NCI-H526 treated with DMSO at 0.1 percent for 48 hours (cell line): Measurements from ENCODE around the gene ICE1.
"Not testable (repeated sequence)": the region's sequence is repeated elsewhere in the genome, so short reads cannot be mapped to it uniquely, and the experiment has no call there.

Source experiments
- DNase-seq: peaks from one replicate; lab custom pipeline; 2025; lab: John Stamatoyannopoulos, UW

ICE1 gene, protein sequence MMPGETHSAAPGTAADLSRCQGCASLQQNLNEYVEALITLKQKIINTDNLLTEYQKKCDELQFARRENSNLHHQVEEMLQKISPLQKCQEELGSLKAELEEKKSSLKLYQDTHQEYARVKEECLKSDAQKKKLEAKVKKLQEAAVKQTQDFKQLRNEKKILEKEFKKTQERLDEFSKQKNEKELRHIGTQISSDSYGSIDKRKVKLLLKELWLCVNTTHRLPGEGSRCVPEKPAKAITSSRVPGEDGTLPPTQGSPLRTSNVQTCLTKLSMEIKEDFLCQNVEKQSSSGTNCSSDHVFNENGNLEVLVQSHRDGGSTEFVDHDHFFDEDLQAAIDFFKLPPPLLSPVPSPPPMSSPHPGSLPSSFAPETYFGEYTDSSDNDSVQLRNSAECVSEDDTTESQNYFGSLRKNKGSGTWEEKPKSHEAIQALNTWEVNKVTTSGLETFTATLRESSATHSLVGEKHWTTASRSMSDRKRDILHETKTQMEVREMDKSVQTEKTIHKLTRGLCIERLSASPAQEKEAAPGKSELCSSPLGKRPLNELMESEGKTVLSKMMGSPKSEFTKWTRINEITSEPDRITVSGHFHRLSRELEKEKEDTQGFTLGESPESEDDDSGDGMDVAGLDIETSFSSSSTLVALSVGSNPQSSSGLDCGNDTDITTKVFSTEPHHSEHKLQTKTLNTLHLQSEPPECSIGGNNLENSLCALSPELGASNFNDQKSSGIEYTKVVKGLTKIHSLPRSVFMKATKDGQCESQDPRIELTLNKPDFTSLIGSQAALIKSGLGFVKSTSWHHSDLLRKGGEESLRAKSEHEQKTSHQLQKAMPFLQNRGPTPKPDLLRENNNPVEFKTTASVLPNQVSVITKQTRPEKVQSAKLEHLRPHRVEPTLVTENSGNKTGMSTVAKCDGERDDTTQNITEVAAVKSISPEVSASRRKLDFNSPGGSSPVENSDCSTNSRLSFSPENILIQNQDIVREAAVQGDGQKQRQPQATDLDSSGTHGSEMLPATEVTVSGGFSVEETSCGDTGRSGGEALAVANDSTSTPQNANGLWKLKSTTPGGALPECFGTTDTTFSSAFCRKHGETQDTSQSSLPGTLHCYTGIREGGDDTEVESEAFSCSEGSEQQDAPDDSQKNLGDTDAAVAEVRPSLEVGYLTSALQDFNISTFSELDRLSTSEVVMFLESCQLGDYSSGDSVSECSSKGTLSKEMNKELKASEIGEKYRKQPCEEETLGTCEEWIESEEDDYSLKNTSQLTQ (N-terminal part only)

DNA sequence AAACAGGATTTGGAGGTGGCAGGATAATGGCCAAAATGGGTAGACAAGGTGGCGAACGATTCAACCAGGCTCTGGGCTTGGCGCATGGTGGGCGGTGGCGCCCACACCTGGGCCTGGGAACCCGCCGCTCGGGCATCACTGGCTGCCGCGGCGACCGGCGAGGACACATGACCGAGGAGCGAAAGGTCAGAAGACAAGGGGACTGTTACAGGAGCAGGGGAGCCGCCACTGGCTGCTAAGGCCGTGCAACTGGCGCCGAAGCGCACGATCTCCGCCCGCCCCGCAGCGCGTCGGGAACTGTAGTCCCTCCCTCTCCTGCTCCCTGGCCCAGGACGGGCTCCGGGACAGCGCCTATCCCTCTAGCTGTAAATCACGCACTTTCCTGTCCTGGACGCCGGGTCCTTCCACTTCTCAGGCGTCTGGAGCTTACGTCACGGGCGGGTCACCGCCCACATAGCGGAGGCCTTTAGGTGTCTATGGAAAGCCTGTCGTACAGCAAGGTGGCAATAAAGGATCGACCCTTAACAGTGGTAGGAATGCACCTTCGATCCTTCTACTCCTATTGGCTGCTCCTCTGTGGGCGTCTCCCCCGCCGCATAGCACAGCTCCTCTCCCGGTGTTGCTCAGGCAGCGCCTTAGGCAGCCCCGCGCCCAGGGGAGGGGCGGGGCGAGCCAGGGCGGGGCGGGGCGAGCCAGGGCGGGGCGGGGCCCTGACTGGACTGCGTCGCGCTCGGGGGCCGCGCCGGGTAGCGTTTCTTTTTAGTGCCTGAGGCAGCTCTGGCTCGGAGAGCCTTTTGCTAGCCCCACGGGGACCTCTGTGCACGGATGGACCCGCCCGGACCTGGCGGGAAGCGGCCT is at the start of gene ICE1:
TSS of gene ICE1 (plus strand) at position 717 of the 858 bp plus-strand sequence. CDS start 239 bp downstream, outside the sequence.
- peak; percentile 97 for DNase-seq

DNA sequence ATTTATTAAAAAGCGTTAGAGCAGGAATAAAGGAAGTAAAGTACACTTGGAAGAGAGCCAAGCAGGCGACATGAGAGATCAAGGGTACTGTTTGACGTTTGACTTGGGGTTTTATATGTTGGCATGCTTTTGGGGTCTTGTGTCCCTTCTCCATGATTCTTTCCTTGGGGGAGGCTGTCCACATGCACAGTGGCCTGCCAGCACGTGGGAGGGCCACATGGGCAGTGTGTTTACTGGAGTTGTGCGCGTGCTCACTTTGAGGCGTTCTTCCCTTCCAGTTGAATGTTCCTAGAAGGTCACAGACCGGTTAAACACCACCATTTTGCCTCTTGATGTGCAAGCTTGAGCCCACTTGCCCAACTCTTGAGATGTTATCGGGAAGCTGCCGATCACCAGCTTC is 49.5 kb upstream of the ICE1 start:
- DNase-seq = no peak

DNA sequence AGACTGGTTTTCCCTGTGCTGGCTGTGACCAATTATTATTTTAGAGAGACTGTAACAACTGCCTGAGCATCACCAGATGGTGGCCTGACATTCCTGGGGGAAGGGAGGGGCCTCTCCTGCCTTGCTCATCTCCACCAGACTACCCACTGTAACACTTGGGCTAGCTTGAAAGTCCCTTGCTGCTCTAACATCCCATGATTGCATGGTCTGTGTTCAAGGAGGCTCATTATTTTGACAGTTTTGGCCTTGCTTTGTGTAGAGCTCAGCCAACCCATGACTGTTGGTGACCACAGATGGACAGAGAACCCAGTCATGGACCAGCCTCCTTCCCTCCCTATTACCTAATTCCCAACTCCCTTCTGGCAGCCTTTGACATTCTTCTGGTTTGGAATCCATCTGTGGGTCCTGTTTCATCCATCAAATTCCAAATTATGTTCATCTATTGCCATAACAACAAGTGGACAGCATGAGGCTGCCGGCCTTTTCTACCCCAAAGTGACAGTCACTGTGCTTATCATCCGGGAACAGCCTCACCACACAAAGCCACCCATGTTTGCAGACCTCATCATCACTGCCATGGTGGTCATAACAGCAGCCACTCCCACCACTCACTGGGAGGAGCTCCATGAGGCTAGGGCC is 49.0 kb upstream of the ICE1 start:
- no peak for DNase-seq

DNA sequence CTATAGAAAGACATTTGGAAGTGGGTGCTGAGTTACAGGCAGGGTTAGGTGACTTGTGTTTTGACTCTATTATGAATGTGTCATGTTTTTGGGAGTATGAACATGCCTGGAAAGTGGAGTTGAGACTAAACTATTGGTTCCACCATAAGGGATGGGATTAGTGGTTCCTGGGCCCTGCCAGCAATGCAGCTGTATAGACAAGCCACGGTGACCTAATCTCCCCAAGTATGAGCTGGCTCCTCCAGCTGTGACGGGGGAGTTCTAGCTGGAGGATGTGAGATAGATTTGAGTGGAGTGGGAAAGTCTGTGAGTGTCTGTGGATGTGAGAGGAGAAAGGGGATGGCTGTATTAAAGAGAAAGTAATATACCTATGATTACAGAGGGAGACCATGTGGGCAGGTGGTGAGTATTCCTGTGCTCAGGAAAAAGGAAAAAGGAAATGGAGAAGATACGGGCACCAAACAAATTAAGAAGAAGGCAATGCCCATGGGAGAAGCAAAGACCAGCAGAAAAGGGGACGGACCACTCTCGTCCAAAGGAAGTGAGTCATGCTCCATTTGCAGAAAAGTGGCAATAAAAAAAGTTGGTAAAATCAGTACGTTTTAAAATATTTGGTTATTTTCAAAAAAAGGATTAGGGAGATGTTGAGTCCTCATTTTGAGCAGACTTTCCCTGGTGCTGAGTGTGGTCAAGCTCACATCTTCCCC is 48.3 kb upstream of the ICE1 start:
- no peak for DNase-seq

DNA sequence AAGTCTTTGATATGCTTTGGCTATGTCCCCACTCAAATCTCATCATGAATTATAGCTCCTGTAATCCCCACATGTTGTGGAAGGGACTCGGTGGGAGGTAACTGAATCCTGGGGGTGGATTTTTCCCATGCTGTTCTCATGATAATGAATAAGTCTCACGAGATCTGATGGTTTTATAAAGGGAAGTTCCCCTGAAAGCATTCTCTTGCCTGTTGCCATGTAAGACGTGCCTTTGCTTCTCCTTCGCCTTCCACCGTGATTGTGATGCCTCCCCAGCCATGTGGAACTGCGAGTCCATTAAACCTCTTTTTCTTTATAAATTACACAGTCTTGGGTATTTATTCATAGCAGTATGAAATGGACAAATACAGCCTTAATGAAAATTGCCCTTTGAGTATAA is 44.7 kb upstream of the ICE1 start:
- no peak for DNase-seq

DNA sequence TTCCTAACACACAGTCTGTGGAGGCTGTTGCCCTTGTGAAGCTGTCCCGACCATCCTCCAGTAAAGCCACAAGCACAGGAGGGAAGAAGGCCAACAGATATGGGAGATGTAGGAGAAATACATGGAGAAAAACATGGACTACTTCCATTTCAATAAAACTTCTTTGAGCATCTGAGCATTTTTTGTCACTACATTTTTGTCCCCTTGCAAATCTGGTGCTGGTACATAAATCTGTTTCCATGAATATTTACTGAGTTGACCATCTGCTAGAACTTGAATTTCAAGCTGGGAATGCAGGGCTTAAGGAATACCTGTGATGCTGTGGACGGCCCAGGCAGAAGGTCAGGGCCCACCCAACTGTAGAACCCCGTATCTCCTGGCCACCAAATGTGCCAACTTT is 43.9 kb upstream of the ICE1 start:
- no peak for DNase-seq

DNA sequence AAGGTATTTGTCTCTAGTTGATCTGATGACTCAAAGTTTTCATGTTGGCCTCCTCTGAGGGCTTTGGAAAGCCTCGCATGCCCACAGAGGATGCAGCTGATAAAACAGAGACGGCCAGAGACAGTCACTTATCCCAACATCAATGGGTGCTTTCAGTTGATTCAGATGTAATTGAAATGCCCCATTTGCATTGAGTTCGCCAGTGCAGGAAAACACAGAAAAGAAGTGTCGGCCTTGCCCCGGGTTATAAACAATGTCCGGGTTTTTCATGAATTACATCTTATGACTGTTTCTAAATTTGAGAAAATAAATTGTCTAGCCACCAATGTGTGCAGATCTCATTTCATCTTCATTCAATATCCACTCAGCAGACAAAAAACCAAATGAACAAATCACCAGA is 42.2 kb upstream of the ICE1 start:
- no peak for DNase-seq

DNA sequence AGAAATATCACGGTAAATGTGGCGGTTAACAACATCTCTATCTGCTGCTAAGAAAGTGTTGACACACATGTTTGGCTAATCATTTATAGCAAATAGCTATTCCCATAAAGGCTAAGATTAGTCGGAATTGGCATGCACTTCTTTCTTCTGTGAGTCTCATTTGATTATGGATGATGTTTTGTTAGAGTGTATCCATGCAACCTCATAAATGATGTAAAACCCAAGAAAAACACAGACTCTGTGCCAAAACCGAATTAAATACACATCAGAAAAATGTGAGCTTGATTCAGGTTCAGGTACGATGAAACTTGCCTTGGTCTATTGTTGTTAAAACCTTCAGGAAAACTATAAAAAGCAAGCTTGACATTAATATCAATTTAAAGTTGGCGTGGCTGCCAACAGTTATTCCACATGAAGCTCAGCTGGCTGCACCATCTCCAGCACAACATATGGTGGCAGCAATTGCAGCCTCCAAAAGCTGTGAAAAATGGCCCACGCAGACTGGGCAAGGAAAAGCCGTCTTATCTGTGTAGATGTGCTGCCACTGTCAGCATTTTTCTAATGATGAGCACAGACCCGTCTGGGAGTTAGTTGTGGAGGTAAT is 41.1 kb upstream of the ICE1 start:
- DNase-seq = no peak

DNA sequence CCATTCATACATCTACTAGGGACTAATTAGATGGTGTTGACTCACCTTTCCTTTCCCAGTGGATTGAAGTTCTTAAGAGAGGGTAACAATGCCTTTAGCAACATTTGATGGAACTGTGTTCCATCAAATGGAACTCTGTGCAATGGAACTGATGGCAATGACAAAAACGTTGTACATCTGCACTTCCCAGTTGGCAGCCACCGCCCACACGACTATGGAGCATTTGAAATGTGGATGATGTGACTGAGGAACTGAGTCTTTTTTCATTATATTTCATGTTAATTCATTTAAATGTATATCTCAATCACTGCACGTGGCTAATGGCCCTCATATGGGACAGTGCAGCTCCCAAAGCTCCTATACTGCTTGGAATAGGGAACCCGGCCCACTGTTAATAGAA is 39.0 kb upstream of the ICE1 start:
- DNase-seq = no peak

DNA sequence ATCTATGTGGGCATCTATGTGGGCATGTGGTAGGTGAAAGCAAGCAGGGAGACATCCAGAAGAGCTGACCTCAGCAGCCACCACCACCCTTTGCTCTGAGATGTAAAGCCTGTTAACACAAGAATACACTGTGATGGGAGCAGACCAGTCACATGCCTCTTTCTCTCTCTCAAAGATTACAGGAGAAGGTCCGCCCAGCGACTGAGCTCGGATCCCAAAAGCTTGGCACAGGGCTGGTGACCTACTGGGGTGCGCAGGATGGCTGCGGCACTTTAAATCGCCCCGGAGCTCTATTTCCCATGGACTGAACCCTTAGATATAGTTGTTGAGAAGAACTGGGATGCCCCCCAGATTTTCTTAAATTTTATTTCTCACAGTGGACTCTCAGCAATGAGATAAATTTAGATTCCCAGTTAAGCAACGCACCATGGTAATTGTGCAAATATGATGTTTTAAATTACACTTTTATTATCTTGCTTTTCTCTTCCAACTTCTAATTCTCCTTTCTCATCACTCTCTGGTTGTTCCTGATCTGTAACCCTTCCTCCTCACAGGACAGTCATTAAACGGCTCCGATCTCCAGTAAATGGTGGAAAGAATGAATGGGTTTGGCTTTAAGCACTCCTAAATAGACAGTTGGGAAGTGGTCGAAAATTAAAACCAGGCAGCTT is 37.7 kb upstream of the ICE1 start:
- no peak for DNase-seq

DNA sequence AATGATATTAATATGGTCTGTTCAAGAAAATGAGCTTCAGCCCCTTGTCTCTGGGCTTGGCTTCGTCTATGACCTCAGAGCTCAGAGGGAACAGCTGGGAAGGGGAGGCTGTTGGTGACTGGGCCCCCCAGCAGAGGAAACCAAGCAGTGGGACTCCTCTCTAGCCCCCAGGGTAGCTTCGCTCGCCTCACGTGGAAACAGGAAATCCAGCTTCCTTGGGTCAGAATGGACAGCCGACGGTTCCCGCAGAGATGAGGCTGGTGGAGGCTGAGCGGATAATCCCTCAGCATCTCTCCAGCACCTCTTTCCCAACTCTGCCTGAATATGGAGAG is 37.2 kb upstream of the ICE1 start:
- DNase-seq = no peak

DNA sequence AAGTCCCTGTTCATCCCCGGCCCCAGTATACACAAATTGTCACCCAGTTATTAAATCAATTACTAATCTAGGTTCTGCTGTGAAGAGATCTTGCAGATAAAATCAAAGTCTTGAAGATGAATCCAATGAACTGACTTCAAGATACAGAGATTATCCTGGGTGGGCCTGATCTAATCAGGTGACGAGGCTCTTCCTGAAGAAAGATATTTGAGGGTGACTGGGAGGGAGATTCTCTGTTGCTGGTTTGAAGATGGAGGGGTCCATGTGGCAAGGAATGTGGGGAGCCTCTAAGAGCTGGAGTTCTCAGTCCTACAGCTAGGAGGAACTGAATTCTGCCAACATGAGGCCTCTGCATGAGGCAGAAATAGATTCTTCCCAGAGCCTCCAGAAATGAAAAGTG is 36.1 kb upstream of the ICE1 start:
- no peak for DNase-seq

DNA sequence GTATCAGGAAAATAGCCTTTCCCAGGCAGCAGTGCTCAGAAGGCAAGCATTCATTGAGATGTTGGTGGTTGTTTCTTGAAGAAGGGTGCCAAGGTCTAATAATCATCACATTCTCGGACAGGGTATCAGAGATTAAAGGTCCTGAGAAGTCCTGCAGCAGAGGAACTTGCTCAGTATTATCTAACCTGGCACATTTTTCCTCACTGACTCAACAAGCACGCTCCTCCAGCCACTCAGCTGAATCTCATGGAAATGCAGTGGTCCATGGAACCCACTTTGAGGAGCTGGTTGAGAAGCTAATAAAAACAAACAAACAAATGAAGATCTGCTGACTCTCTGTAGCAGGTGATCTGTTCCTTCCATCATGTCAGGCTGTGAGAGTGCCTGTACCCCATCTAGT is 35.3 kb upstream of the ICE1 start:
- no peak for DNase-seq

DNA sequence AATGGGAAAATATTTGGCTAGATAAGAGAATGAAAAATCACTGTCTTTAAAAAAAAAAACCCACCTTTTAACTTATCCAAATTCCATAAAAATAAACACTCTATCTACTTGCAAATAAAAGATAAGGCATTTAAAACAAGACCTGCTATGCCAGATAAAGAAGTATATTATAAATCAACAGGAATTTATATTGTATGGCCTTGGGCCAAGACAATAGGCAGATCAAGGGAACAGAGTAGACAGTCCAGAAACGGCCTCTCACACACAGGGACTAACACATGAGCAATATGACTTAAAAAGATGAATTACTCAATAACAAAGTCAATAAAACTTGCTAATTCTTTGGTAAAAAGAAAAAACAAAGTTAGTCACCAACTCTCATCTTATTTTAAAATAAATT is 34.7 kb upstream of the ICE1 start:
- DNase-seq = no peak

DNA sequence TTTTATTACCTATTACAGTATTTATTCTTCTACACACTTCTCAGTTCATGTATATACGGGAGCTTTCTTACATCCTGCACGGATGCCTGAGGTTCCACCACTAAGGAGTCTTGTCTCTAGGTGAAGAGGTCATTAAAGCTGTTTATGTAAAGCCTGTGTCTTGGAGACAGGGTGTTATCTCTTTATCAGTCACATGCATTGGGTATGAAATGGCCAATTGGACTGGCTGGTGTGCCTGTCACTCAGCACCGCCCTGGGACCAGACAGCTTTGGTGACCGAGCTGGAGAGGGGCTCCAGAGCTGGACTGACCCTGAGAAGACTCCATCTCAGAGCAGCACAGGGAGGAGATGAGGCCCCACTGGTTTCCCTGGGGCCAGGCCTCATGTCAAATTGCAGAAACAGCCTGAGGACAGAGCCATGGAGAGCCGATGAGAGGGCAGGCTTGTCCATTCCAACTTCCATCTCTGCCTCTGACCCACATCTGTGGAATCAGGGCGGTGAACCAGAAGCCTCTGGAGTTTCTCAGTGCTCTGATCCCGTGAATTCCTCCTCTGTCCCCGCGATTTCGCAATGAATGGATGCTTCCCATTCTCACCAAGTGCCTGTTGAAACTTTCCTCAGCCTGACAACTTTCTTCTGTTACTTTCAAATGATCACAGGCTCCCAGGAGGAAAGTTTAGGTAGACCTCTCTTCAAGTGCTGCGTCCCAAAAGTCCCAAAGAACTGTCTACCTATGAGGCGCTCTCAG is 32.2 kb upstream of the ICE1 start:
- not testable (repeated sequence) for DNase-seq

DNA sequence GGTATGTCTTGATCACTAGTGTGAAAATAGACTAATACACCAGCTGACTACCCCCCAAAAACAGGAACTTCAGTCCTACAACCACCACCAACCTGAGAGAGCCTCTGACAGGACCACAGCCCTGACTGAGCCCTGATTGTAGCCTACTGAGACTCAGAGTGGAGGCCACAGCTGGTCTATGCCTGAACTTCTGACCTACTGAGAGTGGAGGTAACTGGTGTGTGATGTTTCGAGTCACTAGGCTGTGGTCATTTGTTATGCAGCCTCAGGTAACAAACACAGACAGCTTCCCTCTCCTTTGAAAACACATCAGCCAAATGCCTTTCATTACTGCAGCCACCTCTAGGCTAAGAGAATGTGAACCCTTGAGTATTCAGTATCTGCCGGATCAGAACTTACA is 30.0 kb upstream of the ICE1 start:
- DNase-seq = not testable (repeated sequence)

DNA sequence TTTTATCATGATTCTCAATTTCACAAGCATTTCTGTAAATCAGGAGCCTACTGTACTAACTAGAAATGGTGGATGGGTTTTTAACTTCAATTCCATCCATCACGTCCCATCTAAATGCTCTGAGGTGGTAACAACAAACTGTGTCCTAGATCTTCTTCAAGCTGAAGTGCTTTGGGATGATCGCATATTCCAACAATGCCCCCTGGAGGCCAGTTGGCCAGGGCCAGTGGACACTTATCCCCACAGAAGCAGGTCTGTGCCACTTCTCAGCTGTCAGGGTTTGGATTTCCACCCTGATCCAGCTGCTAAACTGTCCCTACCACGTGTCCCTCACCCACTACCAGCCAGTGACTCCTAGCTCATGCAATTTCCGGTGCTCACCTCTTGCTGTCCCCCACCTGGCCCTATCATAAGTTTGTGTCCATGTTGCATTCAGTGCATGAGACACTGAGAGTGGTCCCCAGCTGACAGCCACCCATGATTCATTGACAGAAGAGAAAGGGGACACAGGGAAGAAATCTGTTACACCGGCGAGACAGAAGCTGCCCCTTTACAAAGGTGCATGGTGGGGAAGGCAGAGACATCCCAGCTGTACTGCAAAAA is 28.0 kb upstream of the ICE1 start:
- not testable (repeated sequence) for DNase-seq

DNA sequence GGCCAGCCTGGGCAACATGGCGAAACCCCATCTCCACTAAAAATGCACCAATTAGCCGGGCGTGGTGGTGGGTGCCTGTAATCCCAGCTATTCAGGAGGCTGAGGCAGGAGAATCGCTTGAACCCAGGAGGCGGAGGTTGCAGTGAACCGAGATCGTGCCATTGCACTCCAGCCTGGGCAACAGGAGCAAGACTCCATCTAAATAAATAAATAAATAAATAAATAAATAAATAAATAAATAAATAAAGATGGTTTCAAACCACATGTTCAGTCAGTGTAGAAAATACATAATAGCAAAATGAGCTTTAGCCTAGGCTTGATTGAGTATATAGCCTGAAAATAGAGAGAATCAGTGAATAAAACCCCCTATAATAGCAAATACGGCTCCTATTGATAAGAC is 27.4 kb upstream of the ICE1 start:
- DNase-seq = not testable (repeated sequence)
